Gastrocnemius medialis (tissue), 4 donors: ENCODE data around the gene ITGA5.

ENCODE experiments used
- CTCF ChIP-seq, 5 experiments: fragments of 450-650 bp in 3 of 5; fragments of 200-600 bp in 2 of 5; sonication (generic) in 2 of 5; IDR thresholded peaks in 4 of 5; conservative IDR thresholded peaks in 1 of 5; 1 replicate in 4 of 5; 2 replicates in 1 of 5; pipeline ENCODE4 v1.5.1; 2016 to 2019; ENCODE audit warnings: antibody characterized with exemption in 5 of 5, mild to moderate bottlenecking in 3 of 5, moderate library complexity in 3 of 5
- POLR2A ChIP-seq, 2 donors: fragments of 450-650 bp; IDR thresholded peaks; one replicate each; pipeline ENCODE4 v1.6.1; 2017; ENCODE audit warnings: antibody characterized with exemption in 2 of 2, mild to moderate bottlenecking in 2 of 2, moderate library complexity in 2 of 2

- no peak for TF ChIP-seq POLR2A (IDR thresholded peaks at IDR 0.05)
- TF ChIP-seq CTCF (IDR thresholded peaks at IDR 0.05 in 4 of 5, conservative IDR thresholded peaks at IDR 0.05 in 1 of 5): no peak
These were observed 68.3 kb downstream of the ITGA5 start for GRCh38 chr12:54350743-54351142.
